Naive thymus-derived CD4-positive, alpha-beta T cell (primary cell): ENCODE results near the gene SLFN5. TPM values are rescaled to one million over a fixed set of nuclear protein-coding genes. Genes with fewer than 3 reads are reported as not detected.
"Not testable (repeated sequence)": the region's sequence is repeated elsewhere in the genome, so short reads cannot be mapped to it uniquely, and the experiment has no call there.

Source experiments
- ATAC-seq: fragments of 150-1000 bp; cut with Tn5 transposase; 2 replicates; pipeline ENCODE4 v1.10.0; 2021; ENCODE audit warnings: mild to moderate bottlenecking, moderate library complexity
- CTCF ChIA-PET: fragments of 350-600 bp; sonication (Branson Sonifier 250); formaldehyde crosslinking; loops from one replicate; lab custom pipeline; 2021; ENCODE audit warnings: antibody characterized with exemption; lab: Charles Lee
- POLR2A ChIA-PET: fragments of 350-600 bp; sonication (Branson Sonifier 250); formaldehyde crosslinking; loops from one replicate; lab custom pipeline; 2021; ENCODE audit warnings: antibody characterized with exemption, inconsistent platforms; lab: Charles Lee
- DNase-seq, 9 donors: peaks; one replicate each; pipeline versions ENCODE4 v3.0.0 to v3.0.0-alpha.2; 2020 to 2022; ENCODE audit warnings: mixed read lengths in 1 of 9
- H3K27ac ChIP-seq: one replicate; pipeline ENCODE4 v1.7.0; 2013; ENCODE audit warnings: mild to moderate bottlenecking, low read depth, low read length, moderate library complexity
- H3K27me3 ChIP-seq, 2 donors: one replicate each; pipeline ENCODE4 v1.7.0; 2013; ENCODE audit warnings: low read length in 2 of 2, mild to moderate bottlenecking in 2 of 2, moderate library complexity in 2 of 2; ENCODE audit not compliant: control insufficient read depth in 2 of 2, insufficient read depth in 2 of 2
- H3K36me3 ChIP-seq, 3 experiments: 1 replicate in 2 of 3; 2 replicates in 1 of 3; pipeline ENCODE4 v1.7.0; 2013; ENCODE audit warnings: low read length in 3 of 3, mild to moderate bottlenecking in 3 of 3, moderate library complexity in 1 of 3; ENCODE audit not compliant: insufficient read depth in 3 of 3, control insufficient read depth in 2 of 3
- H3K4me1 ChIP-seq, 2 donors: one replicate each; pipeline ENCODE4 v1.7.0; 2013; ENCODE audit warnings: low read length in 2 of 2, mild to moderate bottlenecking in 2 of 2, moderate library complexity in 1 of 2; ENCODE audit not compliant: control insufficient read depth in 2 of 2, insufficient read depth in 2 of 2
- H3K4me3 ChIP-seq: 2 replicates; pipeline ENCODE4 v1.7.0; 2013; ENCODE audit warnings: mild to moderate bottlenecking, low read length
- H3K9me3 ChIP-seq, 3 experiments: 1 replicate in 2 of 3; 2 replicates in 1 of 3; pipeline ENCODE4 v1.7.0; 2013; ENCODE audit warnings: low read length in 3 of 3; ENCODE audit not compliant: control insufficient read depth in 2 of 3
- H3K27ac Mint-ChIP-seq, 9 donors: one replicate each; pipeline ENCODE4 v1.8.0; 2020 to 2022; ENCODE audit warnings: mixed read lengths in 9 of 9, mild to moderate bottlenecking in 8 of 9, moderate library complexity in 5 of 9, inconsistent platforms in 2 of 9
- H3K27me3 Mint-ChIP-seq, 5 donors: one replicate each; pipeline ENCODE4 v1.8.0; 2021 to 2022; ENCODE audit warnings: mixed read lengths in 5 of 5, mild to moderate bottlenecking in 1 of 5
- H3K36me3 Mint-ChIP-seq, 5 donors: one replicate each; pipeline ENCODE4 v1.8.0; 2020 to 2022; ENCODE audit warnings: mixed read lengths in 5 of 5, mild to moderate bottlenecking in 3 of 5, inconsistent platforms in 1 of 5
- H3K4me1 Mint-ChIP-seq, 7 donors: one replicate each; pipeline ENCODE4 v1.8.0; 2020 to 2022; ENCODE audit warnings: mixed read lengths in 7 of 7, mild to moderate bottlenecking in 3 of 7, inconsistent platforms in 1 of 7
- H3K4me3 Mint-ChIP-seq, 10 donors: one replicate each; pipeline ENCODE4 v1.8.0; 2020 to 2022; ENCODE audit warnings: mild to moderate bottlenecking in 10 of 10, mixed read lengths in 10 of 10, moderate library complexity in 6 of 10, inconsistent platforms in 2 of 10
- H3K9me3 Mint-ChIP-seq, 11 donors: one replicate each; pipeline ENCODE4 v1.8.0; 2020 to 2022; ENCODE audit warnings: mixed read lengths in 11 of 11, mild to moderate bottlenecking in 4 of 11, inconsistent platforms in 1 of 11, moderate library complexity in 1 of 11
- intact Hi-C, 2 donors: fragments of 100-400 bp; cut with micrococcal nuclease; formaldehyde crosslinking; loops; one replicate each; pipeline ENCODE4 v1.15.1; 2023
- polyA plus RNA-seq, 2 donors: library from polyadenylated mRNA; unstranded; fragments of 300-500 nt; fragmentation: Illumina TruSeq; gene quantifications; one replicate each; pipeline ENCODE4 v1.2.3, GENCODE V29; 2021
- total RNA-seq, 6 experiments: library from RNA in 5 of 6; stranded (reverse) in 5 of 6; gene quantifications; 1 replicate in 5 of 6; 2 replicates in 1 of 6; pipeline ENCODE4 v1.2.3 and lab custom pipeline; 2021 to 2026

The SLFN5 gene
- total and polyA plus RNA-seq, 7 experiments from 2014 or later: 80.0 to 199 (median 133) TPM

- Histone ChIP-seq H3K4me3 (no peak overlapping the region), H3K4me1 (no peaks in the 10 kb centered on the region), H3K36me3 (no peaks in the 10 kb centered on the region), H3K9me3 (peaks cover 0 to 3% (median 0%) of the 10 kb centered on the region in 3 experiments), H3K27me3 (no peaks in the 10 kb centered on the region), H3K27ac (no peak overlapping the region)
- no peak for ATAC-seq
- intact Hi-C loops: no loop called here
- peak overlapping the region in 2 of 10 donors; percentile 2 to 24 for H3K4me3 Mint-ChIP-seq
- H3K4me1 Mint-ChIP-seq: peaks cover 2 to 15% (median 10%) of the 10 kb centered on the region in 7 donors
- H3K36me3 Mint-ChIP-seq: peaks cover 8 to 51% (median 21%) of the 10 kb centered on the region in 5 donors
- H3K27ac Mint-ChIP-seq: peak overlapping the region in 1 of 9 donors; percentile 16
- peaks cover 10 to 45% (median 25%) of the 10 kb centered on the region in 11 donors for H3K9me3 Mint-ChIP-seq
- H3K27me3 Mint-ChIP-seq: peaks cover 0 to 40% (median 0%) of the 10 kb centered on the region in 5 donors
- DNase-seq: no peak
- ChIA-PET POLR2A (interaction anchor here (0.6 to 1.6 kb wide), 4 partner anchors 9 to 286 kb away, joined by 3 to 4 read pairs (median 3); no protein-coding TSS in a partner anchor), CTCF (interaction anchor here (0.9 to 1.6 kb wide), 3 partner anchors 13 to 42 kb away, joined by 3 to 9 read pairs (median 6); no protein-coding TSS in a partner anchor)
Measured at GRCh38 chr17:35299135-35299534, 56.3 kb downstream of the SLFN5 start.

GRCh38 chr17:35309345-35309744, 66.5 kb downstream of the SLFN5 start:
- H3K27ac ChIP-seq, H3K4me3 Mint-ChIP-seq, H3K36me3 ChIP-seq, intact Hi-C loops, H3K4me3 ChIP-seq, H3K9me3 ChIP-seq, DNase-seq, H3K4me1 ChIP-seq, H3K27me3 ChIP-seq, H3K27me3 Mint-ChIP-seq, ATAC-seq: not testable (repeated sequence)
- peak overlapping the region in 2 of 9 donors; percentile 45 to 63 for H3K27ac Mint-ChIP-seq
- H3K9me3 Mint-ChIP-seq: peaks cover 0 to 27% (median 2%) of the 10 kb centered on the region in 11 donors
- ChIA-PET POLR2A (interaction anchor here (1.4 to 1.5 kb wide), 2 partner anchors 27 to 58 kb away, joined by 3 read pairs; no protein-coding TSS in a partner anchor), CTCF (interaction anchor here (0.6 kb wide), 1 partner anchor 69 kb away, joined by 3 read pairs; no protein-coding TSS in a partner anchor)
- peaks cover 21 to 56% (median 41%) of the 10 kb centered on the region in 7 donors for H3K4me1 Mint-ChIP-seq
- peaks cover 0 to 26% (median 0%) of the 10 kb centered on the region in 5 donors for H3K36me3 Mint-ChIP-seq

GRCh38 chr17:35312346-35312745, 69.5 kb downstream of the SLFN5 start:
- ATAC-seq: no peak

GRCh38 chr17:35312790-35313711, 70.2 kb downstream of the SLFN5 start:
- Mint-ChIP-seq H3K27ac (peak overlapping the region; percentile 94 to 99 (median 98)), H3K27me3 (peaks cover 0 to 5% (median 0%) of the 10 kb centered on the region in 5 donors), H3K4me3 (peak overlapping the region; percentile 88 to 98 (median 96)), H3K4me1 (peaks cover 37 to 79% (median 69%) of the 10 kb centered on the region in 7 donors), H3K36me3 (peaks cover 0 to 28% (median 4%) of the 10 kb centered on the region in 5 donors), H3K9me3 (peaks cover 0 to 20% (median 0%) of the 10 kb centered on the region in 11 donors)
- CTCF ChIA-PET: interaction anchor here (0.6 to 4.3 kb wide), 32 partner anchors 9 to 273 kb away, joined by 3 to 111 read pairs (median 4); partner anchors contain the start of genes PEX12, SLFN11, SLFN12L and SLFN5
- Histone ChIP-seq H3K36me3 (no peaks in the 10 kb centered on the region), H3K4me3 (peak overlapping the region; percentile 70), H3K27me3 (no peaks in the 10 kb centered on the region), H3K4me1 (peaks cover 12 to 13% of the 10 kb centered on the region in 2 donors), H3K9me3 (no peaks in the 10 kb centered on the region), H3K27ac (peak overlapping the region; percentile 73)
- DNase-seq: peak; percentile 56 to 96 (median 90)
- peak; percentile 93 for ATAC-seq
- POLR2A ChIA-PET: interaction anchor here (0.6 to 6.8 kb wide), 39 partner anchors 9 to 274 kb away, joined by 3 to 189 read pairs (median 5); partner anchors contain the start of genes AP2B1, PEX12, RAD51D and SLFN11
- intact Hi-C loops: loop anchor here (1.0 to 10.0 kb wide), 19 partner anchors 28 to 492 kb away; partner anchors contain the start of genes SLFN11 (in 2 of the 2), AP2B1 (in 1 of the 2), PEX12 (in 1 of the 2) and SLFN12 (in 1 of the 2)

More at GRCh38 chr17:35312346-35312745, 69.5 kb downstream of the SLFN5 start:
- ChIA-PET POLR2A (interaction anchor here (0.7 to 6.8 kb wide), 28 partner anchors 13 to 267 kb away, joined by 3 to 189 read pairs (median 5); partner anchors contain the start of genes PEX12, RAD51D, SLFN11 and SLFN12L), CTCF (interaction anchor here (0.6 to 4.3 kb wide), 27 partner anchors 9 to 274 kb away, joined by 3 to 111 read pairs (median 5); partner anchors contain the start of genes PEX12, SLFN11, SLFN12L and SLFN5)
- Histone ChIP-seq H3K4me3 (no peak overlapping the region), H3K27me3 (no peaks in the 10 kb centered on the region), H3K9me3 (no peaks in the 10 kb centered on the region), H3K27ac (peak overlapping the region; percentile 73), H3K4me1 (peaks cover 10 to 12% of the 10 kb centered on the region in 2 donors), H3K36me3 (no peaks in the 10 kb centered on the region)
- DNase-seq: no peak
- Mint-ChIP-seq H3K27ac (peak overlapping the region in 8 of 9 donors; percentile 94 to 99 (median 98)), H3K4me3 (peak overlapping the region; percentile 21 to 98 (median 96)), H3K27me3 (peaks cover 0 to 5% (median 0%) of the 10 kb centered on the region in 5 donors), H3K4me1 (peaks cover 31 to 76% (median 65%) of the 10 kb centered on the region in 7 donors), H3K36me3 (peaks cover 0 to 28% (median 0%) of the 10 kb centered on the region in 5 donors), H3K9me3 (peaks cover 0 to 20% (median 0%) of the 10 kb centered on the region in 11 donors)
- intact Hi-C loops: loop anchor here (1.0 to 10.0 kb wide), 11 partner anchors 28 to 492 kb away; partner anchors contain the start of genes AP2B1 (in 1 of the 2), PEX12 (in 1 of the 2), SLFN13 (in 1 of the 2) and TAF15 (in 1 of the 2)

- Mint-ChIP-seq H3K36me3 (peaks cover 0 to 25% (median 4%) of the 10 kb centered on the region in 5 donors), H3K9me3 (peaks cover 0 to 12% (median 0%) of the 10 kb centered on the region in 11 donors), H3K4me3 (peak overlapping the region; percentile 88 to 98 (median 96)), H3K27ac (peak overlapping the region; percentile 94 to 99 (median 98)), H3K4me1 (peaks cover 41 to 76% (median 63%) of the 10 kb centered on the region in 7 donors), H3K27me3 (peaks cover 0 to 6% (median 0%) of the 10 kb centered on the region in 5 donors)
- intact Hi-C loops: loop anchor here (1.0 to 10.0 kb wide), 16 partner anchors 27 to 491 kb away; partner anchors contain the start of genes SLFN11 (in 2 of the 2), AP2B1 (in 1 of the 2), PEX12 (in 1 of the 2) and SLFN12 (in 1 of the 2)
- Histone ChIP-seq H3K4me3 (peak overlapping the region; percentile 70), H3K27me3 (no peaks in the 10 kb centered on the region), H3K36me3 (no peaks in the 10 kb centered on the region), H3K27ac (peak overlapping the region; percentile 73), H3K9me3 (no peaks in the 10 kb centered on the region), H3K4me1 (peaks cover 12 to 13% of the 10 kb centered on the region in 2 donors)
- DNase-seq (peak in 8 of 9 donors; percentile 6 to 32 (median 17)), ATAC-seq (no peak)
- ChIA-PET POLR2A (interaction anchor here (0.6 to 6.8 kb wide), 22 partner anchors 15 to 273 kb away, joined by 3 to 189 read pairs (median 6); partner anchors contain the start of genes AP2B1, RAD51D, SLFN11 and SLFN12L), CTCF (interaction anchor here (0.5 to 4.3 kb wide), 15 partner anchors 29 to 264 kb away, joined by 3 to 111 read pairs (median 5); partner anchors contain the start of genes PEX12, SLFN11 and SLFN12L)
Measured at GRCh38 chr17:35313875-35314409, 71.1 kb downstream of the SLFN5 start.
